ENCODE measurements around the gene EXOC4.

Gene EXOC4

DNA sequence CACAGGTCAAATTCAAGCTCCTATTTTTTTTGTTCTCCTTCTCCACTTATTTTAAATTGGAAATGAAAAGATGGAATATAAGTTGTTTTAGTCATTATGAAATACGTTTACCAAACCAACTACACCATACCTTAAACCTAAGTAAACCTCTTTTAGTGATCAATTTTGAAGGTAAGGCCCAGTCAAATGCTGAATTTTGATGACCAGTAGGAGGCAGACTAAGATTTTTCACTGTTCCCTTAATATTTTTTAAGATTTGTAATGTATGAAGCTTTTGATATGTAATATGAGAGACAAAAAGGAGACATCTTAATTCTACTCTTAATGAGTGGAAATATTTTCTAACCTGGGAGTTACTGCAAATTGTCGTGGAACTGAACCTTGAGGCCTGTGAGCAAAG, 311.6 kb downstream of the EXOC4 start:
- DNase-seq (ENCODE audit: extremely low read depth in 1 of 2, low read depth in 1 of 2): no peak

DNA sequence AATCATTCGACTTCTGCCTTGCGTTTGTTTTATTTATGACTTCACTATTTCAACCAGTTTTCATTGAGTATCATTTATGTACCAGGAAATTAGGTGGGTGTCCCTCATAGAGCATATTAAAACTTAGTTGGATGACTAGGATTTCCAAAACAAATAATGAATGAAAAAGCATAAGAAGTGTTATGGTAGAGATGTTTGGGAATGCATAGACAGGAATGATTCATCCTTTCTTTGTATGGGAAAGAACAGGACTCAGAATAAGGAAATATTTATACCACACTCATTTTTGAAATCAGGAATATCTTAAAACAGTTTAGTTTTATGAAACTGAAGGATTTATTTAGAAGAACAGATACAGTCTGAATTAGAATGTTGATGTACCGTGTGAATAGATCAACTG, 315.7 kb downstream of the EXOC4 start:
- no peak for DNase-seq (ENCODE audit: extremely low read depth in 1 of 2, low read depth in 1 of 2)

DNA sequence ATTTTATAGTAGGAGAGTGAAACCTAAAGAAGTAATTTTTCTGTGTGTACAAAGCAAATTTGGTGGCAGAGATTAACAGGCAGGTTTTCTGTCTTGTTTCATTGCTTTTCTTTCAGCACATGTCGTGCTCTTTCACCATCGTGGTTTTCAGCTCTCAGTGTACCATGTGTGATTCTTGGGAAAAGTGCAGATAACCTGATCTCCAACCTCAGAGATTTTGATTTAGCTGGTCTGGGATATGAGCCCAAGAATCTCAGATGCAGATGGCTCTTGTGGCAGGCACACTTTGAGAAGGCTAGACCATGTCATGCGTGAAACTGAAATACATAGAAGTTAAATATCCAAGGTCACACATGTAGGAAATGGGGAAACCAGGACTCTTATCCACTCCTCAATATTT, 317.4 kb downstream of the EXOC4 start:
- no peak for DNase-seq (ENCODE audit: extremely low read depth in 1 of 2, low read depth in 1 of 2)

DNA sequence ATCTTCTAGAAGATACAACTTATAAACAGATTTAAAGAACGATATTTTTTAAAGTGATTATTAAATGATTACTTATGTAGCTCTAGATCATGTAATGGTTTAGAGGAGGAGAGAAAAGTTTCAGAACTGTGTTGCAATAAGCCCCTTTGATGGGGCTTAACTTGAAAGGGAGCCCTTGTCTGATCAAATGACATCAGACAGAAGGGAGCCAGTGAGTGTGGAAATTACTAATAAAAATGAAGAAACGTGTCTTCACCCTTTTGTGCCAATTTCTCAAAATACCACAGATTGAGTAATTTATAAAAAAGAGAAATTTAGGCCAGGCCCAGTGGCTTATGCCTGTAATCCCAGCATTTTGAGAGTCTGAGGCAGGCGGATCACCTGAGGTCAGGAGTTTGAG, 318.2 kb downstream of the EXOC4 start:
- DNase-seq (ENCODE audit: extremely low read depth in 1 of 2, low read depth in 1 of 2): no peak

DNA sequence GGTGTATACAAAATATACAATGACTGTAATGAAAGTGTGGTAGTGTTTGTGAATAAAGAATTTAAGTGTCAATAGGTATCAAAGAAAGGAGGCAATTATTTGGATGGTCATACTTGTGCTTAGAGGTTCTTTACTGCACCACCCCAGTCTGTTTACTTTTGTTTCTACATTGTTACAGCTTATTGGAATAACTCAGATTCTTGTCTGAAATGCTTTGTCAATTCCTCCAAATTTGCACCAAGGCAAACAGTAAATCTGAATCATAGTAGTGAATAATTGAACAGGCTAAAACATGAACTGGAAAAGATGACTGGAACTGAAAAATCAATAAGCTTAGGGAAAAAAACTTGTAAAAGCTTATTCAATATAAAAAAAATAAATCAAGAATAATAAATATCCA, 319.2 kb downstream of the EXOC4 start:
- DNase-seq (ENCODE audit: extremely low read depth in 1 of 2, low read depth in 1 of 2): no peak

DNA sequence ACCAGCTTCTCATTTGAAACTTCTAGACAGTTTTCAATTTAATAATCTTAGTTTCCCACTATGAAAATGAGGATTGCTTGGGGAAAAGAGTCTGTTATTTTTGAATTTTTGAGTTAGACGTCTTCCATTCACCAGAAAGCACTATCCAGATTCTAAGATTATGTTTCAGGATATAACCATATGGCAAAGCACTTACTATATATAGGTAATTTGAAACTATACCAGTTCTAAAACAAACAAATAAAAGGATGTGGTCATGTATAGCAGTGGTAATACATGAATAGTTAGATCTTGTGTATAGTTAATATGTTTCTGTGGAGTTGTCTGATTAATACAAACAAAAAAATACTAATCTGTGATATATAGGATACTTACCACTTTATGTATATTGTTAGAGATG, 320.0 kb downstream of the EXOC4 start:
- DNase-seq (ENCODE audit: extremely low read depth in 1 of 2, low read depth in 1 of 2): no peak

DNA sequence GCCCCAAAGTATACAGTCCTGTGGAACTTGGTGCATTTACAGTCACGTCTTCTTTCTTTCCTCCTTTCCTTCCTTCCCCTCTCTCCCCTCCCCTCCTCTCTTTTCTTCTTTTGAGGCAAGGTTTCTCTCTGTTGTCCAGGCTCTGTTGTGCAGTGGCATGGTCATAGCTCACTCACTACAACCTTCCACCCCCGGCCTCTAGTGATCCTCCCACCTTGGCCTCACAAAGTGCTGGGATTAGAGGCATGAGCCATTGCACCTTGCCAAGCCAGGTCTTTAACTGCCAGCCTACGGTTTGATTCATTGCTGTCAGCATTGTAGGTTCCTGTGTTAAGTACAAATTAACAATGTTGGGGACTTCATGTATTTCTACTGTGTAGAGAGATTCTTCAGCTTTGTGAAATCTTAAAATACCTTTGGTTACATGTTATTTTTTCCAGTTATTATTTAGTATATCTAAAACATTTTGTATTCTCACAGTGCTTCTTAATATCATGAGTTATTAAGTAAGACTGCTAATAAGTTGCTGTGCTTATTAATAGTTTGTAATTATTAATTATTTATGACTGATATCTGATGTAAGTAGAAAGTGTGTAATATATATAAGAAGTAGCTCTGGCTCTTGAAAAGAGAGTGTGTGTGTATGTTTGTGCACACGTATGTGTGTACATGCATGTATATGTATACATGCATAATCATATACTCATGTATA, 320.8 kb downstream of the EXOC4 start:
- no peak for DNase-seq (ENCODE audit: extremely low read depth in 1 of 2, low read depth in 1 of 2)

DNA sequence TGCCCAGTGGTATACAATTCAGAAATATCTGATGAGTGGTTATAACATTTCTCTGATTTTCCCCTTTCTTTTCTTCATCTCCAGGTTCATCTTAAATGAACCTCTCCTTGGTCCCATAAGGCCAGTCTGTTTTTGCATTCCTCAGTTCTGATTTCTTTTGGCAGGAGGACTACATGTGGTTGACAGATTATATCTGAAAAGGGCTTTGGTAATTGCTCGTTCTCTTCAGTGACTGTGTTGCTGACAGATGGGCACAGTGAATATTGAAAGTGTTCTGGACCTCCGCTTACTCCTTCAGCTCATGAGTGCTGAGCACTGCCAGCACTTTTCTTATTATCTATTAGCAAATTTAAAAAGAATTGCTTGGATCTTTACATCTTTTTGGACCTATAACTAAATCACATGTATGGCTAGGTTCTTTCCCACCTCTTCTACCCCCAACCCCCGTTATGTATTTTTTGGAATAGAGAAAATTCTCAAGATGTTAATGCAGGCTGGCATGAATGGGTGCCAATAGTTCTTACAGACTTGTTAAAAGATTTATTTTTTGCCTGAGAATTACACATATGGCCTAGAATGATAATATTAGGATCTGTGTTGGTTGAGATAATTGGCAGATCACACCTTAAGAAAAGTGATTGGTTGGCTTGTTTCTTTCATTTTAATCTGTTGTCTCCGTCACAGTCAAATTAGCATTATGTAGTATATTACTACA, 323.0 kb downstream of the EXOC4 start:
- DNase-seq (ENCODE audit: extremely low read depth in 1 of 2, low read depth in 1 of 2): no peak

DNA sequence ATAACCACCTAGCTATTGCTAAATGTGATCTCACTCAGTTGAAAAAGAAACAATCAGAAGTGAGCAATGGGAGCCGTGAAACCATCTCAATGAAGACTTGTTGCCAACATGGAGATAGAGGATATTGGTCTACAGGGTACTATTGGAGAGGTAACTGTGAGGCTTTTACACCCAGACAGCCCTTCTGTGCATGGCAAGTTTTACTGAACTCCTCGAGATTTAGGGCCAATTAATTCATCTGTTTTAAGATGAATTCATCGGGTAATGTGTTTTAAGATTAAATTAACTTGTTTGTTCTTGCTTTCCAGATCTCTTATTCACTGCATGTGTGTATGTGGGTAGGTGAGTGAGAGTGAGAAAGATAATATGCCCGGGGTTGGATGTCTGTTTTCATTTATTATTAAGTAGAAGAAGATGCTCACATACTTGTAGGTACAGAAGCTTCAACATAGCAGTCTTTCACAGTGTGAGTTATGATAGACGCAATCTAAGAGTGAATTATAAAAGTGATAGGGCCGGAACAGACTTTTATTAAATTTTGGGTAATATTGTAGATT, 323.8 kb downstream of the EXOC4 start:
- DNase-seq (ENCODE audit: extremely low read depth in 1 of 2, low read depth in 1 of 2): no peak

DNA sequence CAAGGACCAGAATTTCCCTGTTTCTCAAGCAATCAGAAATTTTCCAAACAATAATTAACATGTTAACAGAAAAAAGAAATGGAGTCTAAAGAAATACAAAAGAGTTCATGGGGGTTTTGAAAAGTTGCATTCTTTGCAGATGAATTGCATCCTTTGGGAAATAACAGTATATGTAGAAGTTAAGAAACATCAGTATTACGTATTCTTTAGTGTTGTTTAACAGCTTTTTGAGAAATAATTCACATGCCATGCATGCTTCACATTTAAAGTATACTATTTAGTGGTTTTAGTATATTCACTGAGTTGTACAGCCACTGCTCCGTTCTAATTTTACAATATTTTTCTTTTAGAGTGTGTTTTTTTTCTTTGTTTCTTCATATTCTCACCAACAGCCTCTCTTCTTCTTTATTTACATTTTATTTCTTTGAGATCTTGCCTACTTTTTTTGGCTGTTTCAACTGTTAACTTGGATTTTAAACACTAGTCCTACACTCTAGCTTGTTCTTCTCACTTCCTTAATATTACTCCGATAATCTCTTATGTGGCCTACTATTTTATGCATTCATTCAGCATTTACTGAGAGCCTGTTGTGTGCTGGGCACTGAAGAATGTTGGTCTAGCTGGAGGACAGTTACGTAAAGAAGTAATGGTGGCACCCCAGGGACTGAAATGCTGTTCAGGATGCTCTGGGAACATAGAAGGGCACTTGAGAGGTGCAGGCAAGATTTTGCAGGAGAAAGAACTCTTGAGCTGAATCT, 330.1 kb downstream of the EXOC4 start:
- DNase-seq (ENCODE audit: extremely low read depth in 1 of 2, low read depth in 1 of 2): no peak

DNA sequence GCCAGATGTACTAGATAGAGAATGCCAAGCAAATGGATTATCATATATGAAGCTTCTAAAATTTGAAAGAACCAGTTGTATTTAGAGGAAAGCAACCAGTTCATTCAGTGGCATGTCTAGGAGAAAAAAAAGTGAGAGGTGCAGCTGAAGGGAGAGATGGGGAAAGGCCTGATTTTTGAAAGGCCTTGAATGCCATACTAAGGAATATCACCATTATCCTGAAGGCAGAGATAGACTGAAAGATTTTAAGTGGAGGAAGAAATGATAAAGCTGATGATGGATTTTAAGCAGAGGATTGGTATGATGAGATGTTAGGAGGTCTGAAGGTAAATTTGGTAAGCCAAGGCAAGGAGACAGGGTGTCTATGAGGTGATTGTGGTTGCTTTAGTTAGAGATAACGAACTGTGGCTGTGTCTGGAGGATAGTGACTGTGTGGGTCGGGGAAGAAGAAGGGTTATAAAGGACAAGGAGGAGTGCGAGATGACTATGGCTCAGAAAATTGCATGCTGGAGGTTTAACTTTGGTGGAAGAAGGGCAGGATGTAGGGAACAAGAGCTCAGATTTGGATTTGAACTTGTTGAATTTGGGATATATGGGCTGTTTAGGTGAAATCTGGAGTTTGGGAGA, 330.8 kb downstream of the EXOC4 start:
- no peak for DNase-seq (ENCODE audit: extremely low read depth in 1 of 2, low read depth in 1 of 2)

DNA sequence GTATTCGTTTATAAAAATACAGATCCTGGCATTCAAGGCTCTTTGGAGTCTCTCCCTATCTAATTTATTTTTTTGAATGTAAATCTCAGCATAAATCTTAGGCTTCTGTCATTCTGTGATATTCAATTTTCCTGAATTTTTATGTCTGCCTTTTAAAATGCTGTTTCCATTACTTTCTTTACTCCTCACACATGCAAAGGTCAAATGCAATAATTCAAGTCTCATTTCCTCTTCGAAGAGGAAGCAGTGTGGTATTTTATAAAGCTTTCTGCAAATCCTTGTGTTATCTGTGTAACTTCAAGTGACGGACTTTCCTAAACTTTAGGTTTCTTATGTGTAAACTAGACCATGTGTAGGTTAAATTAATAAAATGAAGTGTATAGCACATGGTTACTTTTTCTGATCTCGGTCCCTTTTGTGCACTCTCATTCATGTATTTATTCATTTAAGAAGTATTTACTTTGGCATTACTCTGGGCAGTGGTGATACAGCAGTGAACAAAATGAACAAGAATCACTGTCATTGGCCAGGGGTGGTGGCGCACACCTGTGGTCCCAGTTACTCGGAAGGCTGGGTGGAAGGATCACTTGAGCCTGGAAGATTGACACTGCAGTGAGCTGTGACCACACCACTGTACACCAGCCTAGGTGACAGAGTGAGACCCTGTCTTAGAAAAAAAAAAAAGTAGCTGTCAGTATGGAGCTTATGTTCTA, 332.2 kb downstream of the EXOC4 start:
- no peak for DNase-seq (ENCODE audit: extremely low read depth in 1 of 2, low read depth in 1 of 2)

DNA sequence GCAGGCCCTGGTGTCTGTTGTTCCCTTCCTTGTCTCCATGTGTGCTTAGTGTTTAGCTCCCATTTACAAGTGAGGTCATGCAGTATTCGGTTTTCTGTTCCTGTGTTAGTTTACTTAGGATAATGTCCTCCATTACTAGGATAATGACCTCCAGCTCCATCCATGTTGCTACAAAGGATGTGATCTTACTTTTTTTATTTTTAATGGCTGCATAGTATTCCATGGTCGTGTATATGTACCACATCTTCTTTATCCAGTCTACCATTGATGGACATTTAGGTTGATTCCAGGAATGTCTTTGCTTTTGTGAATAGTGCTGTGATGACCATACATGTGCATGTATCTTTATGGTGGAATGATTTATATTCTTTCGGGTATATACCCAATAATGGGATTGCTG, 333.4 kb downstream of the EXOC4 start:
- no peak for DNase-seq (ENCODE audit: extremely low read depth in 1 of 2, low read depth in 1 of 2)

DNA sequence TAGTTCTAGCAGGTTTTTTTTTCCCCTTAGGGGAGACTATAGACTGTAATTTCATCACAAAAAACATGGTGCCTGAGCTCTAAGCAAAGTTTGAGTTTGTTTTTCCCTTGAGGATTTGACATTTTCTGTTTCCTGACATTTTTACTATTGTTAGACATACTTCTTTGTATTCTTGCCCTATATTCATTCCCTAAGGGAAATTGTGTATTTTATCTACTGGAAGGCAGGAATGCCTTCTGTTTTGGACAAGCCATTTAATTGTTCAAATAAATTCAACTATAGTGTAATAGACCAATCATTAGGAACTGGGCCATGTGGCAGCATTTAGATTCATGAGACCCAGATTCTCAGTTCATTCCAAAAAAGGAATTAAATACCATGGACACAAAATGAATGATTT, 335.0 kb downstream of the EXOC4 start:
- DNase-seq (ENCODE audit: extremely low read depth in 1 of 2, low read depth in 1 of 2): no peak

DNA sequence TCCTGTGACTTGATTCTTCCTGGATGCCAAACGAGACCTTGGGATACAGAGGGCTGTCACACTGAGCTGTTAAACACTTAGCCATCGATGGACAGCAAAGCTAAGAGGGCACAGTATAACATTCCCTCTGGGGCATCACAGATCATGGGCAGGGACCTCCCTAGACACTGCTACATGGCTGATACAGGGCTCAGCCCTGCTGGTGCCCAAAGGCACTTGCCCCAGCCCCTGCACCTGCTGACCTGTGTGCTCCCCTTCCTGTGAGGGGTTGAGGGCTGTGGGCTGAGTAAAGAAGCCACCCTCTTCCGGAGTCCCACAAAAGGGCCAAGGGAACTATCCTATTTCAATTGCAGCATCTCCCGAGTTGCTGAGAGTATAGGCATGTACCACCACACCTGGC, 337.9 kb downstream of the EXOC4 start:
- DNase-seq (ENCODE audit: extremely low read depth in 1 of 2, low read depth in 1 of 2): no peak

DNA sequence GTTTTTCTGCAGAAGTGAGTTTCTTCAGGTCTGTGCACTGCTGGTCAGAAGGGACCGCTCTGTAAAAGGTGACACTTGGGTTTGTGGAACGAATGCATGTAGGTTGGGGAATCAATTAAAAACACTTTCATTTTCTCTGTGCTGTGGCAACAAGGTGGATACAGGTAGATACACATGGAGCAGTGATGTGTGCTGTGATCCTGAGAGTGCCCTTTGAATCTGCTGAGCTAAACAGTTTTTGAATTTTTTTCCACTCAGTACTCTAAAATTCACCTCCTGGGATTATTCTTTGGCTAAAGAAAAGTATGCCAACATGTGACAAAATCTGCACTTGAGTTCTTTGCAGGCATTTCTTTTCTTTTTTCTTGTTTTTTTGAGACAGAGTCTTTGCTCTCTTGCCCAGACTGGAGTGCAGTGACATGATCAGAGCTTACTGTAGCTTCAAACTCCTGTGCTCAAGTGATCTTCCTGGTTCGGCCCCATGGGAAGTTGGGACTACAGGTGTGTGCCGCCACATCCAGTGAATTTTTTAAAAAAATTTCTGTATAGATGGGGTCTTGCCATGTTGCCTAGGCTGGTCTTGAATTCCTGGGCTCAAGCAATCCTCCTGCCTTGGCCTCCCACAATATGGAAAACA, 338.9 kb downstream of the EXOC4 start:
- DNase-seq (ENCODE audit: extremely low read depth in 1 of 2, low read depth in 1 of 2): no peak

DNA sequence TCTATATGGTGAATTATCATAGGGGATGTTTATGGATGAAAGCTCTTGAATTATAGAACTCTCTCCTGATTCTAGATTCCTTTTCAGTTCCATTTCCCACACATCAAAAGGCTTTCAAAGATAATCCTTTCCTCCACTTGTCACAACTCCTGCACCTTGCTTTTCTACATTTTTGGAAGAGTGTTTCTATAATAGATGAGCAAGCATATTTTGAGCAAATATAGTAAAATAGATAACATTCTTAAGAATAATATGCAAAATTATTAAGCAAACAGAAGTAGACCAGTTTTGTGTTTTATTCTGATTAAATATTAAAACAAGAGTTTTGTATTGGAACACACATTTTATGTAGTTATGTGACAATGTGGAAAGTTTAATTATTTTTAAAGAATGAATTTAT, 340.7 kb downstream of the EXOC4 start:
- no peak for DNase-seq (ENCODE audit: extremely low read depth in 1 of 2, low read depth in 1 of 2)

DNA sequence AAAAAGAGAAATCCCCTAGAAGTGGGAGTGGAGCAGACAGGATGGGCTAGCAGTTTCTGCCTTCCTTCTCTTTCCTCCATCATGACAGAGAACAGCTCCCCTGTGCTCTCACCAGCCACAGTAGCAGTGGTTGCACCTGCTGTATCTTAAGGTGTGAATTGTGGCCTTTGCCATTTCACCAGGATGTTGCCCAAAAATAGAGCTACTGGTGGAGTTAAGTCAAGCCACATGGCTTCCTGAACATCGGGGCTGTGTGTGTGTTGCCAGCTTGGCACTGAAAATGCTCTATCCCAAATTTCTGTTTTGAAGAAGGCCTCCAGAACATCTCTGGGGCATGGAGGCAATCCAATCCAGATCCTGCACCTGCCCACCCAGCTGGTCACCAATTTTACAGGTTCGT, 348.7 kb downstream of the EXOC4 start:
- no peak for DNase-seq (ENCODE audit: extremely low read depth in 1 of 2, low read depth in 1 of 2)

DNA sequence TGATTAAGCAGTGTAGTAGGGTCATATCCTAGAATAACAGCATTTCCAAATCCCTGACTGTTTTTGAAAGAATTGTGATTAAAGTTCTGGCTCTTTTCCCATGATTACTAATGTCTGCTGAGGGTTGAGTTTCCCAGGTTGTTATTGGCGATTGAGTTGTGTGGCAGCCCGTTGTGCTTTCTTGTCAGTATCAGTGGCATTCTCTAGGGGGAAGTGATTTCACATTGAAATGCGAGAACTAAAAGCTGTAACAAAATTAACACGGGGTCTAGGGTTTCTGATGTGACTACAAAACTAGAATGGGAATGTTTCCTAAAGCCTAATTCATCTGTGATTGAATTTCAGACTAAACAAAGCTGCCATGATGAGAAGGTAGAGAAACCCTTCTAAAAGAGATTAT, 349.4 kb downstream of the EXOC4 start:
- DNase-seq (ENCODE audit: extremely low read depth in 1 of 2, low read depth in 1 of 2): no peak

DNA sequence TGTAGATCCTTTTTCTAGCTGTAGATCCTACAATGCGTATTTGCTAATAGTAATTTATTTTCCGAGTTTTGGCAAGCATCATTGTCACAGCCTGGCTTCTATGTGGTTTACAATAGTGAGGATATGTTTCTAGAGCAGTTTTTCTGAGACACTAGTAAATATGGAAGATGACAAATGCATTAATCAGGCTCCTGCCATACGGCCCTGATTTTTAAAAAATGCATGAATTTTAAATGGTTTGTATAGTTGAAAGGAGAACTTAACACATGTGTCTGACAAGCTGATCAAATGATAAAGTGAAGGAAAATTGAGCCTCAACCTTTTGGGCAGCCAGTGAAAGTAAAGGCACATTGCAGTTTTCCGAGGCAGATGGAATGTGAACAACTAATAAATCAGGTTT, 354.1 kb downstream of the EXOC4 start:
- no peak for DNase-seq (ENCODE audit: extremely low read depth in 1 of 2, low read depth in 1 of 2)
